Pericardium fibroblast (primary cell): Measurements from ENCODE around the gene ME1. TPM values are rescaled to one million over a fixed set of nuclear protein-coding genes. Genes with fewer than 3 reads are reported as not detected.

Source experiments
- total RNA-seq: library from RNA; depleted of rRNA; stranded (reverse); fragments of >200 nt; gene quantifications from 2 replicates; pipeline ENCODE4 v1.2.3, GENCODE V29; 2015

ME1 gene
- total RNA-seq: 21.6 and 23.4 TPM in 2 replicates

GRCh38 chr6:83430611-83431544 lies at the start of gene ME1:
TSS of gene ME1 (minus strand) at chr6:83431051. CDS start at chr6:83430954, 97 bp downstream.

GRCh38 chr6:83192871-83193746 lies 237.7 kb downstream of the ME1 start, which contains the start of the genes PGM3 and RWDD2A:
TSS of gene PGM3 (minus strand) at chr6:83193265. CDS start at chr6:83191012, 2,253 bp downstream.
TSS of gene RWDD2A (plus strand) at chr6:83193357. CDS start at chr6:83194452, 1,095 bp downstream.

Other genes with a start within 250 kb of the ME1 start
- 36.1 and 47.4 TPM in 2 replicates for gene PGM3, start 237.8 kb downstream of the ME1 start, total RNA-seq
- gene RWDD2A, start 237.7 kb downstream of the ME1 start, total RNA-seq: 2.8 and 3.2 TPM in 2 replicates
- 2.4 and 3.0 TPM in 2 replicates for gene PRSS35, start 81.5 kb upstream of the ME1 start, total RNA-seq